NAMALWA (cell line): Measurements from ENCODE around the gene ZNF292.
"Not testable (repeated sequence)": the region's sequence is repeated elsewhere in the genome, so short reads cannot be mapped to it uniquely, and the experiment has no call there.

Source experiments
- DNase-seq: peaks from one replicate; pipeline ENCODE4 v3.0.0-alpha.2; 2015; ENCODE audit warnings: low spot score

Gene ZNF292

GRCh38 chr6:87213364-87213763 lies 58.0 kb downstream of the ZNF292 start:
- DNase-seq = no peak

- DNase-seq = no peak
Observed at GRCh38 chr6:87214831-87215230, 59.5 kb downstream of the ZNF292 start.

- no peak for DNase-seq
Observed at GRCh38 chr6:87220997-87221396, 65.6 kb downstream of the ZNF292 start.

GRCh38 chr6:87222676-87223075 lies 67.3 kb downstream of the ZNF292 start:
- no peak for DNase-seq

- DNase-seq = no peak
Observed at GRCh38 chr6:87224971-87225370, 69.6 kb downstream of the ZNF292 start.

GRCh38 chr6:87225511-87225910 lies 70.1 kb downstream of the ZNF292 start:
- DNase-seq = no peak

- no peak for DNase-seq
Observed at GRCh38 chr6:87225937-87226336, 70.6 kb downstream of the ZNF292 start.

GRCh38 chr6:87230801-87231200 lies 75.4 kb downstream of the ZNF292 start:
- DNase-seq = no peak

- peak; percentile 55 for DNase-seq
Observed at GRCh38 chr6:87237804-87238203, 82.4 kb downstream of the ZNF292 start.

- DNase-seq = not testable (repeated sequence)
Observed at GRCh38 chr6:87239098-87239635, 83.8 kb downstream of the ZNF292 start.

GRCh38 chr6:87241304-87241703 lies 85.9 kb downstream of the ZNF292 start:
- DNase-seq = no peak

- DNase-seq = no peak
Observed at GRCh38 chr6:87242311-87242710, 86.9 kb downstream of the ZNF292 start.

- DNase-seq = no peak
Observed at GRCh38 chr6:87243812-87244211, 88.4 kb downstream of the ZNF292 start.

- DNase-seq = no peak
Observed at GRCh38 chr6:87244380-87244779, 89.0 kb downstream of the ZNF292 start.

GRCh38 chr6:87250019-87250418 lies 94.7 kb downstream of the ZNF292 start:
- DNase-seq = no peak

- no peak for DNase-seq
Observed at GRCh38 chr6:87251225-87251624, 95.9 kb downstream of the ZNF292 start.

GRCh38 chr6:87251725-87252124 lies 96.4 kb downstream of the ZNF292 start:
- DNase-seq = no peak

- DNase-seq = no peak
Observed at GRCh38 chr6:87257046-87257445, 101.7 kb downstream of the ZNF292 start.

- DNase-seq = no peak
Observed at GRCh38 chr6:87257565-87257964, 102.2 kb downstream of the ZNF292 start.

- DNase-seq = no peak
Observed at GRCh38 chr6:87257975-87258374, 102.6 kb downstream of the ZNF292 start.

- DNase-seq = no peak
Observed at GRCh38 chr6:87259791-87260190, 104.4 kb downstream of the ZNF292 start.

GRCh38 chr6:87261534-87261933 lies 106.2 kb downstream of the ZNF292 start:
- DNase-seq = no peak

GRCh38 chr6:87264481-87264880 lies 109.1 kb downstream of the ZNF292 start:
- no peak for DNase-seq

- DNase-seq = no peak
Observed at GRCh38 chr6:87274660-87275274, 119.4 kb downstream of the ZNF292 start.
